HepG2 (cell line): Measurements from ENCODE around the gene EGFR. TPM values are rescaled to one million over a fixed set of nuclear protein-coding genes. Genes with fewer than 3 reads are reported as not detected.

Source experiments
- ATAC-seq: fragments of 200-7000 bp; cut with Tn5 transposase; 3 replicates; pipeline ENCODE4 v1.9.1; 2020; ENCODE audit warnings: mild to moderate bottlenecking, moderate library complexity
- BruUV-seq: library from RNA; stranded (reverse); fragments of 400-500 nt; replicated peaks from 2 replicates; lab custom pipeline; 2021; lab: Mats Ljungman, UMichigan
- CTCF ChIA-PET: fragments of 300-600 bp; formaldehyde crosslinking; extraction: SDS; loops from one replicate; lab custom pipeline; 2021; ENCODE audit warnings: low total read pairs, inconsistent platforms, low intra/inter-chr PET ratio; lab: Yijun Ruan, JAX
- POLR2A ChIA-PET: fragments of 350-600 bp; sonication (Branson Sonifier 250); formaldehyde crosslinking; loops from one replicate; lab custom pipeline; 2020; ENCODE audit warnings: antibody characterized with exemption, inconsistent platforms; lab: Yijun Ruan, JAX
- DNase-seq: peaks from one replicate; pipeline ENCODE4 v3.0.0-alpha.2; 2015; ENCODE audit warnings: low spot score
- FAIRE-seq: peaks from 3 replicates; lab custom pipeline; 2011; peaks lifted over from hg19 to GRCh38; lab: Jason Lieb, UNC
- H2AFZ ChIP-seq: one replicate; pipeline ENCODE4 v1.6.1; 2011; ENCODE audit warnings: low read length, inconsistent platforms
- H3K27ac ChIP-seq: fragments of 300-600 bp; 3 replicates; pipeline ENCODE4 v1.8.0; 2011; ENCODE audit warnings: mixed run types, mild to moderate bottlenecking, mixed read lengths, low read length, inconsistent platforms; ENCODE audit not compliant: insufficient read depth; ENCODE audit errors: extremely low read length
- H3K27me3 ChIP-seq, 2 experiments: fragments of 200-600 bp in 1 of 2; 2 replicates in 1 of 2; 3 replicates in 1 of 2; pipeline versions ENCODE4 v1.6.0 to v1.8.0; 2011; ENCODE audit warnings: low read length in 2 of 2, mild to moderate bottlenecking in 2 of 2, moderate library complexity in 2 of 2, inconsistent platforms in 1 of 2; ENCODE audit not compliant: insufficient read depth in 2 of 2, control insufficient read depth in 1 of 2
- H3K36me3 ChIP-seq, 2 experiments: fragments of 200-600 bp in 1 of 2; replicated peaks in 1 of 2; 2 replicates in 1 of 2; 3 replicates in 1 of 2; pipeline versions ENCODE4 v1.5.1 to v1.8.0; 2011; ENCODE audit warnings: low read length in 2 of 2, inconsistent platforms in 1 of 2; ENCODE audit not compliant: insufficient read depth in 2 of 2, control insufficient read depth in 1 of 2
- H3K4me1 ChIP-seq: 2 replicates; pipeline ENCODE4 v1.5.1; 2012; ENCODE audit warnings: low read length, inconsistent platforms; ENCODE audit not compliant: insufficient read depth
- H3K4me2 ChIP-seq: 2 replicates; pipeline ENCODE4 v1.6.0; 2011; ENCODE audit warnings: low read depth, low read length, inconsistent platforms
- H3K4me3 ChIP-seq, 3 experiments: fragments of 200-600 bp in 1 of 3; sonication (generic), shearing (Covaris generic) in 1 of 3; replicated peaks in 1 of 3; 2 replicates each; pipeline ENCODE4 v1.5.1; 2011 to 2016; ENCODE audit warnings: low read length in 3 of 3, inconsistent platforms in 2 of 3, low read depth in 2 of 3, mild to moderate bottlenecking in 2 of 3, control low read depth in 1 of 3, mixed read lengths in 1 of 3; ENCODE audit not compliant: insufficient read depth in 1 of 3
- H3K79me2 ChIP-seq: one replicate; pipeline ENCODE4 v1.6.1; 2011; ENCODE audit warnings: low read length, inconsistent platforms; ENCODE audit not compliant: insufficient read depth
- H3K9ac ChIP-seq: 2 replicates; pipeline ENCODE4 v1.6.0; 2011; ENCODE audit warnings: mild to moderate bottlenecking, low read depth, low read length, inconsistent platforms; ENCODE audit not compliant: insufficient read depth
- H3K9me3 ChIP-seq: 2 replicates; pipeline ENCODE4 v1.5.1; 2012; ENCODE audit warnings: mild to moderate bottlenecking, low read length
- H4K20me1 ChIP-seq: 2 replicates; pipeline ENCODE4 v1.6.0; 2011; ENCODE audit warnings: inconsistent platforms, mild to moderate bottlenecking, low read length, moderate library complexity; ENCODE audit not compliant: insufficient read depth
- BHLHE40 ChIP-seq: IDR thresholded peaks from 2 replicates; pipeline ENCODE4 v1.6.1; 2011; ENCODE audit warnings: low read length, improper control_type of control experiment
- CEBPB ChIP-seq: IDR thresholded peaks from 2 replicates; pipeline ENCODE4 v1.6.1; 2011; ENCODE audit warnings: low read depth, low read length, improper control_type of control experiment, borderline replicate concordance
- IRF2 ChIP-seq: IDR thresholded peaks from 2 replicates; pipeline ENCODE4 v1.6.1; 2018; ENCODE audit warnings: missing genetic modification reagents, missing compliant biosample characterization
- KLF13 ChIP-seq: sonication (generic); formaldehyde crosslinking; IDR thresholded peaks from 2 replicates; pipeline ENCODE4 v1.4.0; 2020; ENCODE audit warnings: mild to moderate bottlenecking, missing genetic modification reagents
- KLF9 ChIP-seq: IDR thresholded peaks from 2 replicates; pipeline ENCODE4 v1.6.1; 2016; ENCODE audit warnings: low read depth
- LBX2 ChIP-seq: sonication (generic); formaldehyde crosslinking; IDR thresholded peaks from 2 replicates; pipeline ENCODE4 v1.5.0; 2020; ENCODE audit warnings: missing genetic modification reagents, mild to moderate bottlenecking, borderline replicate concordance
- MTA3 ChIP-seq: sonication (generic); formaldehyde crosslinking; IDR thresholded peaks from 2 replicates; pipeline ENCODE4 v1.4.0; 2020; ENCODE audit warnings: missing genetic modification reagents
- MYNN ChIP-seq: sonication (generic); formaldehyde crosslinking; IDR thresholded peaks from 2 replicates; pipeline ENCODE4 v1.4.0; 2020; ENCODE audit warnings: mild to moderate bottlenecking, low read depth, missing genetic modification reagents
- NAIF1 ChIP-seq: sonication (generic); formaldehyde crosslinking; IDR thresholded peaks from 2 replicates; pipeline ENCODE4 v1.5.0; 2020; ENCODE audit warnings: mild to moderate bottlenecking, missing genetic modification reagents, borderline replicate concordance
- NCOA5 ChIP-seq: sonication (generic); formaldehyde crosslinking; IDR thresholded peaks from 2 replicates; pipeline ENCODE4 v1.4.0; 2020; ENCODE audit warnings: missing genetic modification reagents
- NR2F1 ChIP-seq, 2 experiments: fragments of 450-650 bp in 1 of 2; formaldehyde crosslinking in 1 of 2; IDR thresholded peaks; 2 replicates each; pipeline versions ENCODE4 v1.5.0 to v1.6.1; 2016 to 2020; ENCODE audit warnings: mild to moderate bottlenecking in 1 of 2, missing compliant biosample characterization in 1 of 2, missing genetic modification reagents in 1 of 2, moderate library complexity in 1 of 2
- PHF8 ChIP-seq: sonication (generic); formaldehyde crosslinking; IDR thresholded peaks from 2 replicates; pipeline ENCODE4 v1.5.0; 2020; ENCODE audit warnings: missing genetic modification reagents
- STAG1 ChIP-seq: sonication (generic); formaldehyde crosslinking; IDR thresholded peaks from 2 replicates; pipeline ENCODE4 v1.4.0; 2020; ENCODE audit warnings: missing genetic modification reagents
- TARDBP ChIP-seq: sonication (generic); formaldehyde crosslinking; IDR thresholded peaks from 2 replicates; pipeline ENCODE4 v1.8.0; 2022; ENCODE audit warnings: mild to moderate bottlenecking, missing genetic modification reagents
- ZC3H4 ChIP-seq: sonication (generic); formaldehyde crosslinking; IDR thresholded peaks from 2 replicates; pipeline ENCODE4 v1.4.0; 2020; ENCODE audit warnings: missing genetic modification reagents, borderline replicate concordance
- ZNF275 ChIP-seq: sonication (generic); formaldehyde crosslinking; IDR thresholded peaks from 2 replicates; pipeline ENCODE4 v1.8.0; 2022; ENCODE audit warnings: missing genetic modification reagents, mild to moderate bottlenecking, inconsistent platforms, borderline replicate concordance
- ZNF570 ChIP-seq: sonication (generic); formaldehyde crosslinking; IDR thresholded peaks from 2 replicates; pipeline ENCODE4 v1.4.0; 2020; ENCODE audit warnings: mild to moderate bottlenecking, missing genetic modification reagents, borderline replicate concordance
- ZNF850 ChIP-seq: sonication (generic); formaldehyde crosslinking; conservative IDR thresholded peaks from 2 replicates; pipeline ENCODE4 v1.9.0; 2021; ENCODE audit warnings: mild to moderate bottlenecking, missing genetic modification reagents
- WGBS: methylation state at CpG from one replicate; pipeline ENCODE4 v1.1.6; 2017; ENCODE audit warnings: low lambda C conversion rate; 5-methylcytosine and 5-hydroxymethylcytosine counted together
- in situ Hi-C: cut with HindIII; loops from 2 replicates; pipeline ENCODE4 v1.10.0; 2017; ENCODE audit warnings: low pct_unique_long_range_greater_than_20kb; ENCODE audit not compliant: extremely low pct_ligation_motif_present
- intact Hi-C: fragments of 100-400 bp; cut with micrococcal nuclease; formaldehyde crosslinking; loops from one replicate; pipeline ENCODE4 v1.10.0; 2022; ENCODE audit not compliant: unreplicated experiment
- polyA plus RNA-seq, 8 experiments: library from polyadenylated mRNA; depleted of rRNA in 3 of 8; stranded (reverse) in 7 of 8; unstranded in 1 of 8; fragments of >200 nt; fragmentation: Illumina TruSeq in 4 of 8; extraction: Trizol in 4 of 8; gene quantifications; 2 replicates each; pipeline versions ENCODE4 v1.2.1 to v1.2.3, GENCODE V29; 2011 to 2016; ENCODE audit warnings: low read depth in 4 of 8, missing spikeins in 1 of 8, mixed read lengths in 1 of 8; ENCODE audit not compliant: insufficient read depth in 1 of 8
- total RNA-seq, 5 experiments: library from RNA; depleted of rRNA; stranded (reverse); fragments of >200 nt; fragmentation: Illumina TruSeq; extraction: Trizol; gene quantifications; 2 replicates each; pipeline ENCODE4 v1.2.3, GENCODE V29; 2016; ENCODE audit warnings: low read depth in 1 of 5

Gene EGFR
- total and polyA plus RNA-seq, 2 of the 13 experiments (the other 11 are each of a cell fraction or from before 2014, with no cell fraction given): 7.0 to 10.0 TPM

- TF ChIP-seq IRF2 (CRISPR knock-in tag) (no peak), KLF13 (CRISPR knock-in tag) (no peak)
Observed at GRCh38 chr7:55148571-55148970, 129.8 kb downstream of the EGFR start (continued).

- TF ChIP-seq STAG1 (CRISPR knock-in tag) (no peak), CEBPB (peak; percentile 43; the same call in 1 of the 2 replicates)
- Histone ChIP-seq H3K36me3 (no peaks in the 10 kb centered on the region; a peak in 1 of 5 replicates), H3K9me3 (no peaks in the 10 kb centered on the region), H3K4me1 (peaks cover 14% of the 10 kb centered on the region), H3K79me2 (no peaks in the 10 kb centered on the region), H3K4me3 (no peak overlapping the region), H4K20me1 (no peaks in the 10 kb centered on the region), H3K9ac (no peak overlapping the region), H2AFZ (no peak overlapping the region), H3K4me2 (no peak overlapping the region), H3K27ac (no peak overlapping the region), H3K27me3 (no peaks in the 10 kb centered on the region)
- BruUV-seq: no TSS peak
- no peak for DNase-seq
- intact Hi-C loops (no loop called here), in situ Hi-C loops (loop anchor here (10.0 kb wide), 1 partner anchor 106 kb away; no protein-coding TSS in a partner anchor)
- ATAC-seq: no peak
- 86% methylated on average over 1 of the region's 1 CpG for WGBS
- FAIRE-seq: no peak
- ChIA-PET CTCF (no interaction called here), POLR2A (no interaction called here)
Observed at GRCh38 chr7:55149001-55149400, 130.2 kb downstream of the EGFR start.

GRCh38 chr7:55150166-55150565 lies 131.3 kb downstream of the EGFR start:
- no peaks in the 10 kb centered on the region for H3K79me2 ChIP-seq
- ChIA-PET POLR2A (no interaction called here), CTCF (no interaction called here)
- DNase-seq (no peak), ATAC-seq (no peak), FAIRE-seq (no peak)
- H2AFZ ChIP-seq: no peak overlapping the region
- H3K4me2 ChIP-seq: no peak overlapping the region
- no peaks in the 10 kb centered on the region; a peak in 1 of 5 replicates for H3K36me3 ChIP-seq
- H3K9ac ChIP-seq: no peak overlapping the region
- intact Hi-C loops (no loop called here), in situ Hi-C loops (no loop called here)
- H4K20me1 ChIP-seq: no peaks in the 10 kb centered on the region
- H3K27me3 ChIP-seq: no peaks in the 10 kb centered on the region
- BruUV-seq: no TSS peak
- WGBS: 90% methylated on average over 13 of the region's 13 CpGs
- H3K9me3 ChIP-seq: no peaks in the 10 kb centered on the region
- 0 out of 2 replicates have a peak, but pooled peaks cover 2% of the 10 kb centered on the region for H3K4me1 ChIP-seq
- H3K4me3 ChIP-seq: no peak overlapping the region
- H3K27ac ChIP-seq: no peak overlapping the region
- TF ChIP-seq BHLHE40 (no peak), MTA3 (CRISPR knock-in tag) (no peak), KLF9 (CRISPR knock-in tag) (no peak), ZNF850 (CRISPR knock-in tag) (no peak), NAIF1 (no peak), ZNF570 (no peak), NR2F1 (CRISPR knock-in tag; IDR thresholded peaks at IDR 0.05) (no peak), NCOA5 (CRISPR knock-in tag) (no peak), PHF8 (CRISPR knock-in tag) (no peak), ZC3H4 (no peak), TARDBP (no peak), MYNN (CRISPR knock-in tag) (no peak), LBX2 (CRISPR knock-in tag) (no peak), ZNF275 (CRISPR knock-in tag) (no peak)
